HG02885 (cell line): ENCODE results near the gene NUCB1.

Experiments used
- ATAC-seq: cut with Tn5 transposase; IDR thresholded peaks from one replicate; pipeline ENCODE4 v1.9.1; 2021; ENCODE audit warnings: mild to moderate bottlenecking; ENCODE audit not compliant: unreplicated experiment, poor library complexity

Gene NUCB1

DNA sequence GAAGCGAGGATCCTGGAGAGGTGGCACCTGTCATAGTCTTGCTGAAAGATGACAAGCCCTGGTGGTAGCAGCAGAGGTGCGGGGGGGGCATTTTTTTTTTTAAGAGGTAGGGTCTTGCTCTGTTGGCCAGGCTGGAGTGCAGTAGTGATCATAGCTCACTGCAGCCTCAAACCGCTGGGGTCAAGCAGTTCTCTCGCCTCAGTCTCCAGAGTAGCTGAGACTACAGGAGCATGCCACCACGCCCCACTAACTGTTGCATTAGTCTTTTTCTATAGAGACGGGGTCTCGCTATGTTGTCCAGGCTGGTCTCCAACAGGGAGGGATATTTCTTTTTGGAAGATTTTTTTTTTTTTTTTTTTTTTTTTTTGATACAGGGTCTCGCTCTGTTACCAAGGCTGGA is 57.9 kb downstream of the NUCB1 start:
- no peak for ATAC-seq

DNA sequence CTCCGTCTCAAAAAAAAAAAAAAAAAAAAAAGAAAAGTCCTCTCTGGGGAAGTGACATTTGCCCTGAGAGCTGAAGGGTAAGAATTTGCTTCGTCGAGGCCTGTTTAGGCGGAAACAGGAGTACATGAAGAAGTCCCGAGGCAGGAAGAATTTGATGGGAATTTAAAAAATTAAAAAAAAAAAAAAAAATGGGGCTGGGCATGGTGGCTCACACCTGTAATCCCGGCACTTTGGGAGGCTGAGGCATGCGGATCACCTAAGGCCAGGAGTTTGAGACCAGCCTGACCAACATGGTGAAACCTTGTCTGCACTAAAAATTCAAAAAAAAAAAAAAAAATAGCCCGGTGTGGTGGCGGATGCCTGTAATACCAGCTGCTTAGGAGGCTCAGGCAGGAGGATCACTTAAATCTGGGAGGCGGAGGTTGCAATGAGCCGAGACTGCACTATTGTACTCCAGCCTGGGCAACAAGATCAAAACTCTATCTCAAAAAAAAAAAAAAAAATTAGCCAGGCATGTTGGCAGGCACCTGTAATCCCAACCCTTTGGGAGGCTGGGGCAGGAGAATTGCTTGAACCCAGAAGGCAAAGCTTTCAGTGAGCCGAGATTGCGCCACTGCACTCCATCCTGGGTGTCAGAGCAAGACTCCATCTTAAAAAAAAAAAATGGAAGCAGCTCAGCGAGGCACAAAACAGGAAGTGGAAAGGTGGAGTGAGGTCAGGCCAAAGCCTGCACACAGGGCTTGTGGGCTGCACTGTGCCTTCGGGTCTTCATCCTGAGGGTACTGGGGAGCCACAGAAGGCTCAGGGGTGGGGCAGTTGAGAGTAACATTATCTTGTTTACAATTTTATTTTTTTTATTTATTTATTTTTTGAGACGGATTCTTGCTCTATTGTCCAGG is 59.5 kb downstream of the NUCB1 start:
- no peak for ATAC-seq

DNA sequence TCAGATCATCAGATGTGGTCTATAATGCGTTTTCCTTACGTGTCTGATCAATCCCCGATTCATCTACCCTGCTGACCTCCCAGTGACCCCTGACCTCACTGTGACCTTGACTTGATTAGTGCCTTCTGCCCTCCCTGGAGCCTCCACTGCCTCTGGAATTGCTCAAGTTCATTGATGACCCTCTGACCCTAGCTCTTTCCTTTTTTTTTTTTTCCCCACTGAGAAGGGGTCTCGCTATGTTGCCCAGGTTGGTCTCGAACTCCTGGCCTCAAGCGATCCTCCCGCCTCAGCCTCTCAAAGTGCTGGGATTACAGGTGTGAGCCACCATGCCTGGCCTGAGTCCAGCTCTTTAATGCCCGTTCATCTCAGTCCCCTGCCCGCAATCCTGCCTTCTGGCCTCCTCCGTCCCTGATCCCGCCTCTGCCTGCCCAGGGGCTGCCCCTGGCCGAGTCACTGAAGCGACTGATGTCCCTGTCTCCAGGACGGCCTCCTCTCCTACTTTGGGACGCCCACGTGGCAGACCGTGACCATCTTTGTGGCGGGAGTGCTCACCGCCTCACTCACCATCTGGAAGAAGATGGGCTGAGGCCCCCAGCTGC is 61.0 kb downstream of the NUCB1 start:
- ATAC-seq, result no peak

DNA sequence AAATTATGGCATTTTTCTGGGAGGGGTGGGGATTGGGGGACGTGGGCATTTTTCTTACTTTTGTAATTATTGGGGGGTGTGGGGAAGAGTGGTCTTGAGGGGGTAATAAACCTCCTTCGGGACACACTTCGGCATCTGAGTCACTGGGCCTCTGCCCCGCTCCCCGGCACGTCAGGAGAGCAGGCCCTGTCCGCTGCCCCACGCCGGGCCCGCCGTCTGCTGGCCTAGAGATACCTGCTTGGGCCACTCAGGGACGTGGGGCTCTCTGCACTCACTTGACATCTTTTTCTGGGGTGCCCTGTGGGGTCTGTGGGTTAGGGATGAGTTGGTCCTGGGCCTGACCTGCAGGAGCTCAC is 61.5 kb downstream of the NUCB1 start:
- no peak for ATAC-seq

DNA sequence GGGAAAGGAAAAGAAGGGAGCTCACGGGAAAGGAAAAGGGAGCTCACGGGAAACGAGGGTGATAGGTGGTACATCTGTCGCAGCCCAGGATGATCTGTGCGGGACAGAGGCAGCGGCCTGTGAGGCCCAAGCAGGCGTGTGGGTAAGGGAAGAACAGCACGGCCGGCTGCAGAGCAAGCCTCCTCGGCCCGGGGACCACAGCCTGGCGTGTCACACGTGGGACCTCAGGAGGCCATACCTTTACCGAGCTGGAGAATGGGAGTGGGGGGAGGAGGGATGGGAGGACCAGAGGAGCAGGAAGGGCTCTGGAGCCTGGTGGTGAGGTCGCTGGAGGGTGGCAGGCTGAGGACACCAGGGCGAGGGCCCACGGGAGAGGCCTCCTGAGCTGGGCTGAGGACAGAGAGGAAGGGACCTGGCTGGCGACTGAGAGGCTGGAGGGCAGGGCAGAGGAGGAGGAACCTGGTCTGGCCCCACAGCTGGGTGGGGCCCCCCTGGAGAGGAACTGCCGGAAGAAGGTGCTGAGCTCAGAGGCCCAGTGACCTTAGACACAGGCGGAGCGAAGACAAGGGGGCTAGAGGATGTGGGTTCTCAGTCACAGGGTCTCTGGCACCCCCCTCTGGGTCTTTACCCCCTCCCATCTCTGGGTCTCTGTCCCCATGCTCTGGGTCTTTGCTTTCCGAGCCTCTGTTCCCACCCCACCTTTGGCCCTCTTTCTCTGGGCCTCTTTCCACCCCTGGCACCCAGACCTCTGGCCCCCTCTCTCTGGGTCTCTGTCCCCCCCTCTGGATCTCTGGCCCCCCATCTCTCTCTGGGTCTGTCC is 62.1 kb downstream of the NUCB1 start:
- ATAC-seq, result peak; percentile 27

GRCh38 chr19:48962849-48963165 is 62.7 kb downstream of the NUCB1 start:
- ATAC-seq, result no peak

DNA sequence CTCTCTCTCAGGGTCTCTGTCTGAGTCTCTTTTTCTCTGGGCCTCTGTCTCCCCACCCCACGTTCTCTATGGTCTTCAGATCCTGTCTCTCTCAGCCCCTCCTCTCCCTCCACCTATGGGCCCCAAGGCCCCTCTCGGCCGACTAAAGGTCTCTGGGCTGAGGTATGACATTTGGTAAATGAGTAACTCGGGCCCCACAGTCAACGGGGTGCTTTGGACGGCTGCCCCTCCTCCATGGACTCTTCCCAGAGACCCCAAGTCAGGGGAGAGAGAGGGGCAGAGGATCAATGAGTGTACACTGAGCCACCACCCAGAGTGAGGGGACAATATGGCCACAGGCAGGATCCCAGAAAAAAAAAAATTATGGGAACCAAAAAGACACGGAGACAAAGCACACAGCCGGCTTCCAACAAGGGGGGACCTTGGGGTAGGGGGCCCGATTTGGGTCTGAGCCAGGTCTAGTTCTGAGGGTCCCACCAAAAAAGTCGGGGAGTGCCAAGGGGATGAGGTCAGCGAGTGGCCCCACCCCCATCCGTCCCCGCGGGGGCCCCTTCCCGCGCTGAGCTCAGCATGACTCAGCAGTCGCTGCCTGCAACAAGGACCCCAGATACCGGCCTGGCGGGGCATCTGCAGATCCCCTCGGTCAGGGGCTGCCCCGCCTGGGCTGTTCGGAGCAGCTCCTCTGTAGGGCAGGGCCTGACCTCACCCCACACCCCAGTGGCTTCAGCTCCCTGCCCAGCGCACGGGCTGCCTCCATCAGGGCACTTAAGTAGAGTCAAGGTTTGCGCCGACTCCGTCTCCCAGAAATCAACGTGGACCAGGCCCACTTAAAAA is 63.5 kb downstream of the NUCB1 start:
- no peak for ATAC-seq

- no peak for ATAC-seq
Observed at GRCh38 chr19:48964205-48965039, 64.3 kb downstream of the NUCB1 start.

- peak; percentile 73 for ATAC-seq
Observed at GRCh38 chr19:48965040-48965805, 65.1 kb downstream of the NUCB1 start, which contains the start of gene FTL. FTL (plus strand) TSS chr19:48965309; CDS start chr19:48965508, 199 bp downstream.

DNA sequence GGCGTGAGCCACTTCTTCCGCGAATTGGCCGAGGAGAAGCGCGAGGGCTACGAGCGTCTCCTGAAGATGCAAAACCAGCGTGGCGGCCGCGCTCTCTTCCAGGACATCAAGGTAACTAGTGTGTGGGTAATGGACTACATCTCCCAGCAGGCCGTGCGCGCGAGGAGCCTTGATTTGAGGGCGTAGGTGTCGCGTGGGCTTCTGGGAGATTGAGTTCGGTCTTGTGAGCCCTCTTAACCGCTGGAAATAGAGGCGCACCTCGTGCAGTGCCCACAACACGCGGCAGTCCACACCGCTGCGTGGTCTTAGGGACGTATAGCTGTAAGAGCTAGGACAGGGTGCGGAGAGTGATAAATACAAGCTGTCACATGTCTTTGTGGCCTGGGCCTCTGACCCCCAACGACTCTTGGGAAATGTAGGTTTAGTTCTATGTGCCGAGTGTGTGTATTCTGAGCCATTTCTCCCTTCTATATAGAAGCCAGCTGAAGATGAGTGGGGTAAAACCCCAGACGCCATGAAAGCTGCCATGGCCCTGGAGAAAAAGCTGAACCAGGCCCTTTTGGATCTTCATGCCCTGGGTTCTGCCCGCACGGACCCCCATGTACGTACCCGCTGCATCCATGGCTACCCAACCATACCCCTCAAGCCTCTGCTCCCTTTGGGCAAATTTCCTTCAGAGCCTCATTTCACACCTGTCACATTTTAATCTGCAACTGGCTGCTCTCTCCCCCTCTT is 65.9 kb downstream of the NUCB1 start:
- ATAC-seq, result peak; percentile 28

GRCh38 chr19:48966541-48967345 is 66.6 kb downstream of the NUCB1 start:
- ATAC-seq, result no peak

DNA sequence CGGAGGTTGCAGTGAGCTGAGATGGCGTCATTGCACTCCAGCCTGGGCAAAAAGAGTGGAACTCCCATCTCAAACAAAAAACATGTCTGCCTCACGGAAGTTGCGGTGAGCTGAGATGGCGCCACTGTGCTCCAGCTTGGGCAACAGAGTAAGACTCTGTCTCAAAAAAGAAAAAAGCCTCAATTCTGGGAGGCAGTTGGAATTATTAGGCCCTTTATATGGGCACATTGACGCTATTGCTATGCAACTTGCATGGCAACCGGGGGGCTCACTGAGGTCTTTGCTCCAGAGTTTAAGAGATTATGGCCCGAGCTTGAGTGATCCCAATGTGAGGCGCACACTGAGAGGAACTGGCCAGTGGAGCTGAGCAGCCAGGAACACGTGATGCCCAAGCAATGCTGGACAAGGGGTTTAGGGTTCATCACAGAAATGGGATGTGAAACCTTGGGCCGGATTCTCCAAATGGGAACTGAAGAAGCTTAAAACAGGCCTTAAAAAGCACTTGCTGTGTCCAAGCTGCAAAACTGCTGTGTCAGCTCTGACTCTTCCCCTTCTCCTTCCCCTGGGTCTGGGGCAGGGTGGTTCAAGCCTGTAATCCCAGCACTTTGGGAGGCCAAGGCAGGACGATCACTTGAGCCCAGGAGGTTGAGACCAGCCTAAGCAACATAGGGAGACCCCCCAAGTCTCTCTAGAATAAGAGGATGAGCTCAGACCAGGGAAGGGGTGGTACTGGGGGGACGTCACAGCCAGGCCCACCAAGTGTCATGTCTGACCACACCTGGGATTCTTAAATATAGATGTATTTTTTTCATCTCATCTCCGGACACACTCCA is 67.5 kb downstream of the NUCB1 start:
- no peak for ATAC-seq

DNA sequence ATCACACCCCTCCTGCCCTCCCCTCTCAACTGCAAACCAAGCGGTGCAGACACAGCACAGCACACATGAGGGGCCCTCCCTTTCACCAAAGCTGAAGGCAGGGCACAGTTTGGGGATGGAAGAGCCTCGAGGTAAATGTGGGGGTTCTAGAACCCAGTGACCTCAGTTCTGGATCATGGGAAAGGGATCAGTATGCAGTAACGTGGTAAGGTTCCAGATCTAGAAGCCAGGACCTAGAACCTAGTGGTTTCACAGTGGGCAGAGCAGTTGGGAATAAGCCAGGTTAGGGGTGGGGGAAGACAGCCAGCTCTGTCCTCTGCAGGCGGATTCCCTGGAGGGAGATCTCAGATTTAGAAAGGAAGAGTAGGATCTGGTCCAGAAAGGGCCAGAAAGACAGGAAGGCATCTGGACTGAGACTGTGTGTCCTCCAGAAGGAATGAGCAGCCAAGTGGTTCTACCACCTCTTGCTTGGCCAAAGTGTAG is 68.1 kb downstream of the NUCB1 start:
- no peak for ATAC-seq

GRCh38 chr19:48968813-48969218 is 68.7 kb downstream of the NUCB1 start:
- no peak for ATAC-seq

DNA sequence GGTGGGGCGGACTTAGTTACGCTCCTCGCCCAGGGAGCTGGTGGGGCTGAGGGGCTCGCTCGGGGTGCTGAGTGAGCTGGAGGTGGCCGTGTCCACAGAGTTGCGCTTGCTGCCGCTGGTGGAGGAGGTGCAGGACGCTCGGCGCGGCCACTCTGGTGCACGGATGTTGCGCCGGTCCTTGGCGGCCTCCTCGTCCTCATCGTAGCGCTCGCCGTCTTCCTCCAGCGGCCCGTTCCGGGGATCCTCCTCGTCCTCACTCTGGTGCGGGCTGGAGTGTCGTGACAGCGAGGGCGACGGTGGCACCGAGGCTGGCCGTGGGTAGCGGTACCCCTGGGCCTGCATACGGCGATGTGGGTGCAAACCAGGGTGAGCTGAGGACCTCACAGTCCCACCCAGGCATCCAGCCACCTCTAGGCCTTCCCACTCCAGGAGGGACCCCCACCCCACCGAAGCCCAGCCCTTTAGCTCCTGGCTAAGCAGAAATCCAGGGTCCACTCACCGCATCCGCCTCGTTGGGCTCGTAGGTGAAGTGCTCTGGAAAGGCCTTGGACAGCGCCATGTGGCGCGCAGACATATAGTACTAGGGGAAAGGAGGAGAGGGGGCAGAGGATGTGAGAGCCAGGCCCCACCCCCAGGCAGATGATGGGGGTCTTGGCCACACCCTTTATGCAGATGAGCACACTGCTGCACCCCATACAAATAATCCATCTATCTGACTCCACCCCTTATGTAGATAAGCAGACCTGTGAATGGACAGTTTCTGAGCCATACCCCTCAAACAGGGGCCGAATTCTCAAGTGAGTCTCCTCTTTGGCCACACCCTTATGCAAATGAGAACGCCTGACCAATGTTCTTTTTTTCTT is 69.4 kb downstream of the NUCB1 start:
- no peak for ATAC-seq
